ENCODE data around the gene PHACTR1.
"Not testable (repeated sequence)": the region's sequence is repeated elsewhere in the genome, so short reads cannot be mapped to it uniquely, and the experiment has no call there.

The PHACTR1 gene

GRCh38 chr6:13239530-13240455, 523.2 kb downstream of the PHACTR1 start:
- DNase-seq (ENCODE audit: low read depth): no peak

GRCh38 chr6:13241364-13241763, 524.8 kb downstream of the PHACTR1 start:
- no peak for DNase-seq (ENCODE audit: low read depth)

- no peak for DNase-seq (ENCODE audit: low read depth)
These were observed 525.6 kb downstream of the PHACTR1 start for GRCh38 chr6:13242178-13242577.

- no peak for DNase-seq (ENCODE audit: low read depth)
These were observed 526.0 kb downstream of the PHACTR1 start for GRCh38 chr6:13242590-13242989.

- no peak for DNase-seq (ENCODE audit: low read depth)
These were observed 526.5 kb downstream of the PHACTR1 start for GRCh38 chr6:13243033-13243432.

- DNase-seq (ENCODE audit: low read depth): not testable (repeated sequence)
These were observed 527.2 kb downstream of the PHACTR1 start for GRCh38 chr6:13243745-13244144.

- DNase-seq (ENCODE audit: low read depth): no peak
These were observed 531.1 kb downstream of the PHACTR1 start for GRCh38 chr6:13247627-13248026.

GRCh38 chr6:13248053-13248452, 531.5 kb downstream of the PHACTR1 start:
- DNase-seq (ENCODE audit: low read depth): no peak

- no peak for DNase-seq (ENCODE audit: low read depth)
These were observed 532.0 kb downstream of the PHACTR1 start for GRCh38 chr6:13248584-13248985.

- no peak for DNase-seq (ENCODE audit: low read depth)
These were observed 532.4 kb downstream of the PHACTR1 start for GRCh38 chr6:13248994-13249393.

GRCh38 chr6:13249817-13250216, 533.2 kb downstream of the PHACTR1 start:
- DNase-seq (ENCODE audit: low read depth): no peak

- no peak for DNase-seq (ENCODE audit: low read depth)
These were observed 534.1 kb downstream of the PHACTR1 start for GRCh38 chr6:13250703-13251102.

- no peak for DNase-seq (ENCODE audit: low read depth)
These were observed 534.7 kb downstream of the PHACTR1 start for GRCh38 chr6:13251242-13251641.

- DNase-seq (ENCODE audit: low read depth): no peak
These were observed 536.2 kb downstream of the PHACTR1 start for GRCh38 chr6:13252790-13253189.

GRCh38 chr6:13253272-13253671, 536.7 kb downstream of the PHACTR1 start:
- no peak for DNase-seq (ENCODE audit: low read depth)

- no peak for DNase-seq (ENCODE audit: low read depth)
These were observed 539.9 kb downstream of the PHACTR1 start for GRCh38 chr6:13256266-13257001.

GRCh38 chr6:13259393-13259792, 542.8 kb downstream of the PHACTR1 start:
- no peak for DNase-seq (ENCODE audit: low read depth)

- no peak for DNase-seq (ENCODE audit: low read depth)
These were observed 543.6 kb downstream of the PHACTR1 start for GRCh38 chr6:13260101-13260598.

GRCh38 chr6:13260831-13261230, 544.3 kb downstream of the PHACTR1 start:
- DNase-seq (ENCODE audit: low read depth): no peak

- DNase-seq (ENCODE audit: low read depth): no peak
These were observed 545.0 kb downstream of the PHACTR1 start for GRCh38 chr6:13261464-13261994.

GRCh38 chr6:13262302-13263230, 546.0 kb downstream of the PHACTR1 start:
- DNase-seq (ENCODE audit: low read depth): no peak

- DNase-seq (ENCODE audit: low read depth): no peak
These were observed 547.1 kb downstream of the PHACTR1 start for GRCh38 chr6:13263669-13264068.
